ENCODE data around the gene MED14. TPM values are rescaled to one million over a fixed set of nuclear protein-coding genes. Genes with fewer than 3 reads are reported as not detected.
A peak's percentile ranks its signal among the peaks of the same experiment; 100 is the strongest.

The MED14 gene
- total RNA-seq, 1 experiment from 2014 or later, result 136 TPM

GRCh38 chrX:40652664-40653063 is 82.7 kb downstream of the MED14 start:
- TF ChIP-seq CTCF (conservative IDR thresholded peaks at IDR 0.05), result no peak
- Histone ChIP-seq H3K9ac (ENCODE audit: extremely low read depth, insufficient read length, low read length) (no peak overlapping the region), H2AFZ (ENCODE audit: low read length) (no peak overlapping the region), H3K27ac (ENCODE audit: insufficient read length, low read depth, low read length) (no peak overlapping the region), H3K4me2 (ENCODE audit: insufficient read depth, insufficient read length, low read length) (no peak overlapping the region), H3K23ac (ENCODE audit: insufficient read length, low read depth, low read length) (no peak overlapping the region), H3K79me1 (ENCODE audit: insufficient read depth, low read depth, low read length, poor library complexity, severe bottlenecking) (no peaks in the 10 kb centered on the region), H3K27me3 (ENCODE audit: insufficient read depth, low read length) (no peaks in the 10 kb centered on the region), H2BK20ac (ENCODE audit: low read depth, low read length, poor library complexity, severe bottlenecking) (no peak overlapping the region), H4K5ac (ENCODE audit: insufficient read length, low read depth, low read length) (no peak overlapping the region), H2AK5ac (ENCODE audit: insufficient read length, low read length) (no peak overlapping the region), H3T11ph (ENCODE audit: low read length) (no peak overlapping the region), H3K56ac (ENCODE audit: insufficient read length, low read depth, low read length) (no peak overlapping the region), H3K4me1 (ENCODE audit: insufficient read depth, low read length) (no peaks in the 10 kb centered on the region), H4K8ac (replicated peaks; ENCODE audit: insufficient read length, low read depth, low read length) (no peak overlapping the region), H2BK5ac (ENCODE audit: insufficient read length, low read length) (no peak overlapping the region), H3K79me2 (ENCODE audit: insufficient read depth, low read length) (no peaks in the 10 kb centered on the region), H4K91ac (ENCODE audit: insufficient read length, low read depth, low read length) (no peak overlapping the region), H3K4ac (ENCODE audit: low read depth, low read length) (no peak overlapping the region), H2BK12ac (ENCODE audit: insufficient read length, low read depth, low read length) (no peak overlapping the region), H2BK15ac (ENCODE audit: low read depth, low read length) (no peak overlapping the region), H3K14ac (ENCODE audit: insufficient read depth, low read length) (no peak overlapping the region), H3K23me2 (ENCODE audit: insufficient read length, low read depth, low read length, poor library complexity, severe bottlenecking) (no peaks in the 10 kb centered on the region), H3K18ac (ENCODE audit: insufficient read length, low read depth, low read length) (no peak overlapping the region), H3K9me3 (ENCODE audit: control insufficient read depth, low read depth, low read length) (no peaks in the 10 kb centered on the region), H4K20me1 (ENCODE audit: control insufficient read depth, insufficient read depth, insufficient read length) (no peaks in the 10 kb centered on the region), H2BK120ac (ENCODE audit: low read depth, low read length, poor library complexity, severe bottlenecking) (no peak overlapping the region)
- WGBS (ENCODE audit: extremely low coverage, insufficient read length, low lambda C conversion rate), result no CpG with 5 or more reads among the region's 1 CpG
- Mint-ChIP-seq H3K27me3 (ENCODE audit: low read depth) (no peaks in the 10 kb centered on the region), H3K36me3 (ENCODE audit: insufficient read depth in 1 of 3, low read depth in 3 of 3) (peaks cover 20 to 60% (median 47%) of the 10 kb centered on the region in 3 experiments; a peak in 6 of 7 replicates), H3K9me3 (peaks cover 36 to 43% of the 10 kb centered on the region in 2 experiments), H3K4me1 (peaks cover 0 to 8% of the 10 kb centered on the region in 2 experiments; a peak in 2 of 4 replicates), H3K4me3 (no peak overlapping the region), H3K27ac (peak overlapping the region in 1 of 3 experiments; percentile 20; a peak in 2 of 7 replicates)
- no peak for DNase-seq

Data from H9 (cell line).